IMR-90 (cell line): ENCODE data around the gene PIP4P1.

ENCODE experiments used
- POLR2A ChIP-seq: IDR thresholded peaks from 2 replicates; pipeline ENCODE4 v1.6.1; 2012; ENCODE audit warnings: mild to moderate bottlenecking, low read depth, low read length
- RAD21 ChIP-seq: IDR thresholded peaks from 2 replicates; pipeline ENCODE4 v1.6.1; 2012; ENCODE audit warnings: low read length, improper control_type of control experiment
- TF ChIP-seq, protein P1 (sequence below): conservative IDR thresholded peaks from 2 replicates; pipeline ENCODE4 v1.5.1; 2012; ENCODE audit warnings: mild to moderate bottlenecking, low read depth, low read length, improper control_type of control experiment
- TF ChIP-seq, protein P2 (sequence below): fragments of 150-350 bp; IDR thresholded peaks from 2 replicates; pipeline ENCODE4 v1.6.1; 2017; ENCODE audit warnings: mild to moderate bottlenecking, antibody characterized with exemption, low read length, low read depth

DNA sequence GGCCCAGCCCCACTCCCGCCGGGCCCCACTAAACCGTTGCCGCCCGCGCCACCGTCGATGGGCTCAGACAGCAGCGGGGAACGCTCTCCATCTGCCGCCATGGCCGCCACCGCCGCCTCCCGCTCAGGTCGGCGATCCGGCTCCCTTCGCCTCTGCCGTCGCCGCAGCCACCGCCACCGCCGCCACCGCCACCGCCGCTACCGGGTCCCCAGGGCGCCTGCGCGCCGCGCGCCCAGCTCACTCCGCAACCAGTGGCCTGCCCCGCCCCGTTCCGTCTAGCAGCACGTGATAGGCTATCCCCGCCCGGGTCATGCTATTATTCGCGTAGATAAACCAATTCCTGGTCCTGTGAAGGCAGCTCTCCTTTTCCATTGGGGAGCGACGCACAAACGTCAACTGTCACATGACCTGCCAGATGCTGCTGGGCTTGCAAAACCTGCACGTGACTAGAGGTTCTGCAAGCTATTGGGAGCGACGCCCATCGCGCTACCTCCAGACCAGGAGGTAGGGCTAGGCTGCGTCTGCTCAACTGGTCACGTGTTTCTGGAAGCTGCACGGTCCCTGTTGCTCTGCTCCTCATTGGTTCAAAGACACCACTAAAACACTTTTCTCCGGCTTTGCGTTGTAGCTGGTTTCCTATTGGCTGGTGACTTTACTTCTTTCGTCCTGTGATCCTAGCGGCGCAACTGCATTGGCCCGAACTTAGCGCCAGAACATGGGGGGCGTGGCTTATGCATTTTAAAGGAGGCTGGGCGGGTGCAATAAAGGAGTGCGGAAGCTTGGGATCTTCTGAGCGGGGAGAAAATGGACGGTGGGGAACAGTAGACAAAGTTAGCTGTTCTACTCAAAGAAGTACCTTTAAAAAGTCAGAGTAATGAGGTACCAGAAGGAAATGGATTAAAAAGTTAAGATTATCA, at the start of gene PIP4P1:
- TF ChIP-seq, protein P1, sequence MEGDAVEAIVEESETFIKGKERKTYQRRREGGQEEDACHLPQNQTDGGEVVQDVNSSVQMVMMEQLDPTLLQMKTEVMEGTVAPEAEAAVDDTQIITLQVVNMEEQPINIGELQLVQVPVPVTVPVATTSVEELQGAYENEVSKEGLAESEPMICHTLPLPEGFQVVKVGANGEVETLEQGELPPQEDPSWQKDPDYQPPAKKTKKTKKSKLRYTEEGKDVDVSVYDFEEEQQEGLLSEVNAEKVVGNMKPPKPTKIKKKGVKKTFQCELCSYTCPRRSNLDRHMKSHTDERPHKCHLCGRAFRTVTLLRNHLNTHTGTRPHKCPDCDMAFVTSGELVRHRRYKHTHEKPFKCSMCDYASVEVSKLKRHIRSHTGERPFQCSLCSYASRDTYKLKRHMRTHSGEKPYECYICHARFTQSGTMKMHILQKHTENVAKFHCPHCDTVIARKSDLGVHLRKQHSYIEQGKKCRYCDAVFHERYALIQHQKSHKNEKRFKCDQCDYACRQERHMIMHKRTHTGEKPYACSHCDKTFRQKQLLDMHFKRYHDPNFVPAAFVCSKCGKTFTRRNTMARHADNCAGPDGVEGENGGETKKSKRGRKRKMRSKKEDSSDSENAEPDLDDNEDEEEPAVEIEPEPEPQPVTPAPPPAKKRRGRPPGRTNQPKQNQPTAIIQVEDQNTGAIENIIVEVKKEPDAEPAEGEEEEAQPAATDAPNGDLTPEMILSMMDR = no peak
- no peak for TF ChIP-seq RAD21
- TF ChIP-seq, protein P2, sequence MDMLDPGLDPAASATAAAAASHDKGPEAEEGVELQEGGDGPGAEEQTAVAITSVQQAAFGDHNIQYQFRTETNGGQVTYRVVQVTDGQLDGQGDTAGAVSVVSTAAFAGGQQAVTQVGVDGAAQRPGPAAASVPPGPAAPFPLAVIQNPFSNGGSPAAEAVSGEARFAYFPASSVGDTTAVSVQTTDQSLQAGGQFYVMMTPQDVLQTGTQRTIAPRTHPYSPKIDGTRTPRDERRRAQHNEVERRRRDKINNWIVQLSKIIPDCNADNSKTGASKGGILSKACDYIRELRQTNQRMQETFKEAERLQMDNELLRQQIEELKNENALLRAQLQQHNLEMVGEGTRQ = peak; percentile 99
- peak; percentile 39 for TF ChIP-seq POLR2A
